Mesenchymal stem cell (in vitro differentiated cells and primary cell): Measurements from ENCODE around the gene XPR1.
"Not testable (repeated sequence)": the region's sequence is repeated elsewhere in the genome, so short reads cannot be mapped to it uniquely, and the experiment has no call there.

ENCODE experiments used
- DNase-seq: peaks from one replicate; pipeline ENCODE4 v3.0.0-alpha.2; 2013
- H2AFZ ChIP-seq: one replicate; pipeline ENCODE4 v1.6.1; 2013; ENCODE audit warnings: low read depth, mild to moderate bottlenecking, control low read depth, inconsistent platforms, low read length, moderate library complexity
- H2AK5ac ChIP-seq: 2 replicates; pipeline ENCODE4 v1.6.1; 2013; ENCODE audit warnings: low read length, moderate library complexity, mild to moderate bottlenecking, inconsistent platforms; ENCODE audit not compliant: severe bottlenecking
- H2BK120ac ChIP-seq: one replicate; pipeline ENCODE4 v1.6.1; 2013; ENCODE audit warnings: low read depth, mild to moderate bottlenecking, inconsistent platforms, low read length, moderate library complexity
- H2BK12ac ChIP-seq, 2 experiments: one replicate each; pipeline ENCODE4 v1.6.1; 2013; ENCODE audit warnings: inconsistent platforms in 2 of 2, low read length in 2 of 2, mild to moderate bottlenecking in 2 of 2, moderate library complexity in 2 of 2, control low read depth in 1 of 2
- H2BK15ac ChIP-seq: one replicate; pipeline ENCODE4 v1.6.1; 2013; ENCODE audit warnings: mild to moderate bottlenecking, low read depth, inconsistent platforms; ENCODE audit not compliant: poor library complexity, severe bottlenecking
- H2BK5ac ChIP-seq: 2 replicates; pipeline ENCODE4 v1.6.1; 2013; ENCODE audit warnings: low read depth, mild to moderate bottlenecking, low read length, control low read depth, inconsistent platforms; ENCODE audit not compliant: poor library complexity, severe bottlenecking
- H3K14ac ChIP-seq, 2 experiments: one replicate each; pipeline ENCODE4 v1.6.1; 2013; ENCODE audit warnings: inconsistent platforms in 2 of 2, low read length in 2 of 2, control low read depth in 1 of 2, mild to moderate bottlenecking in 1 of 2, moderate library complexity in 1 of 2
- H3K18ac ChIP-seq, 2 experiments: one replicate each; pipeline ENCODE4 v1.6.1; 2013; ENCODE audit warnings: inconsistent platforms in 2 of 2, low read length in 2 of 2, control low read depth in 1 of 2, low read depth in 1 of 2, mild to moderate bottlenecking in 1 of 2
- H3K23ac ChIP-seq, 2 experiments: one replicate each; pipeline ENCODE4 v1.6.1; 2013; ENCODE audit warnings: inconsistent platforms in 2 of 2, low read length in 2 of 2, mild to moderate bottlenecking in 2 of 2, moderate library complexity in 2 of 2, control low read depth in 1 of 2
- H3K27ac ChIP-seq: 2 replicates; pipeline ENCODE4 v1.5.1; 2013; ENCODE audit warnings: mild to moderate bottlenecking, moderate library complexity, low read length, control low read depth, inconsistent platforms; ENCODE audit not compliant: poor library complexity, severe bottlenecking
- H3K27me3 ChIP-seq, 2 experiments: 2 replicates each; pipeline versions ENCODE4 v1.6.1 to v1.7.0; 2013; ENCODE audit warnings: low read length in 2 of 2, mild to moderate bottlenecking in 2 of 2, moderate library complexity in 2 of 2, control low read depth in 1 of 2, inconsistent platforms in 1 of 2; ENCODE audit not compliant: control insufficient read depth in 1 of 2, insufficient read depth in 1 of 2
- H3K36me3 ChIP-seq, 2 experiments: 2 replicates each; pipeline versions ENCODE4 v1.6.1 to v1.7.0; 2013; ENCODE audit warnings: low read length in 2 of 2, control low read depth in 1 of 2, inconsistent platforms in 1 of 2, low read depth in 1 of 2, mild to moderate bottlenecking in 1 of 2; ENCODE audit not compliant: insufficient read depth in 2 of 2, control insufficient read depth in 1 of 2
- H3K4ac ChIP-seq, 2 experiments: one replicate each; pipeline ENCODE4 v1.6.1; 2013; ENCODE audit warnings: inconsistent platforms in 2 of 2, low read length in 2 of 2, mild to moderate bottlenecking in 2 of 2, moderate library complexity in 2 of 2, control low read depth in 1 of 2, low read depth in 1 of 2
- H3K4me1 ChIP-seq: 2 replicates; pipeline ENCODE4 v1.6.1; 2013; ENCODE audit warnings: low read depth, low read length, control low read depth; ENCODE audit not compliant: control insufficient read depth, insufficient read depth
- H3K4me2 ChIP-seq: 2 replicates; pipeline ENCODE4 v1.6.1; 2013; ENCODE audit warnings: low read length, mild to moderate bottlenecking, inconsistent platforms; ENCODE audit not compliant: poor library complexity, severe bottlenecking
- H3K4me3 ChIP-seq, 2 experiments: 2 replicates each; pipeline versions ENCODE4 v1.5.1 to v1.7.0; 2013; ENCODE audit warnings: low read length in 2 of 2, mild to moderate bottlenecking in 2 of 2, control low read depth in 1 of 2, low read depth in 1 of 2; ENCODE audit not compliant: insufficient read depth in 1 of 2
- H3K79me1 ChIP-seq: replicated peaks from 2 replicates; pipeline ENCODE4 v1.6.1; 2013; ENCODE audit warnings: mild to moderate bottlenecking, control low read depth, low read length, inconsistent platforms; ENCODE audit not compliant: poor library complexity, severe bottlenecking
- H3K9ac ChIP-seq: 2 replicates; pipeline ENCODE4 v1.7.0; 2013; ENCODE audit warnings: mild to moderate bottlenecking, low read length, moderate library complexity
- H3K9me3 ChIP-seq: 2 replicates; pipeline ENCODE4 v1.7.0; 2013; ENCODE audit warnings: mild to moderate bottlenecking, low read length; ENCODE audit not compliant: control insufficient read depth
- H4K8ac ChIP-seq: one replicate; pipeline ENCODE4 v1.6.1; 2013; ENCODE audit warnings: inconsistent platforms, mild to moderate bottlenecking, low read length, moderate library complexity
- H4K91ac ChIP-seq: one replicate; pipeline ENCODE4 v1.6.1; 2013; ENCODE audit warnings: mild to moderate bottlenecking, low read length, inconsistent platforms
- WGBS: methylation state at CpG from one replicate; pipeline ENCODE4 v1.1.7; 2013; ENCODE audit warnings: mixed read lengths; 5-methylcytosine and 5-hydroxymethylcytosine counted together

XPR1 gene

GRCh38 chr1:180854001-180854400, 222.2 kb downstream of the XPR1 start:
- no peaks in the 10 kb centered on the region for H3K27me3 ChIP-seq
- no peak overlapping the region for H2BK15ac ChIP-seq
- H3K79me1 ChIP-seq = no peaks in the 10 kb centered on the region
- DNase-seq = no peak
- H3K18ac ChIP-seq = no peak overlapping the region
- H4K8ac ChIP-seq = no peak overlapping the region
- no peak overlapping the region for H3K4me2 ChIP-seq
- no peaks in the 10 kb centered on the region for H3K9me3 ChIP-seq
- no peak overlapping the region for H2BK120ac ChIP-seq
- H3K27ac ChIP-seq = no peak overlapping the region
- no peak overlapping the region for H2BK12ac ChIP-seq
- no peak overlapping the region for H3K23ac ChIP-seq
- H3K36me3 ChIP-seq = no peaks in the 10 kb centered on the region
- H3K4me3 ChIP-seq = no peak overlapping the region
- no peak overlapping the region for H2AK5ac ChIP-seq
- H2BK5ac ChIP-seq = no peak overlapping the region
- no peak overlapping the region for H3K4ac ChIP-seq
- no peaks in the 10 kb centered on the region for H3K4me1 ChIP-seq
- H3K14ac ChIP-seq = no peak overlapping the region
- H3K9ac ChIP-seq = no peak overlapping the region
- 97% methylated on average over 1 of the region's 2 CpGs for WGBS
- H4K91ac ChIP-seq = no peak overlapping the region
- H2AFZ ChIP-seq = no peak overlapping the region

DNA sequence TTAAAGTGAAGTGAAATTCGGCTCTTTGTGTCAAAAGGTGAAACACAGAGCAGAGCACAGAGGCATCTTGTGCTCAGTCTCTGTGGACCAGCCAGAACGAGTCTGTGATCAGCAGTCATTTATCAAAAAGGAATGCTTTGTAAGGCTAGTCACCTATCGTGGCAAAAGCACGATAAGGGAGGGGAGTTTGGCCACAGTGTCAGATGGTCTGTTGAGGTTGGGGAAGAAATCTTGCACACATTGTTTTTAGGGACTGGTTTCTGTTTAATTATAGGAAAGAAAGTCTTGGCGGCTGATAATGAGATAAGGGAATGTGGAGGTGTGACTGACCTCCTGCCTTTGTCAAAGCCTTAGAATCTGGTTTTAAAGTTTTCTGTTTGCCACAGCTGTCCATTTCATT, 222.6 kb downstream of the XPR1 start:
- Histone ChIP-seq H3K4me2 (no peak overlapping the region), H4K91ac (no peak overlapping the region), H2BK120ac (no peak overlapping the region), H2AFZ (no peak overlapping the region), H3K36me3 (no peaks in the 10 kb centered on the region), H3K4me1 (no peaks in the 10 kb centered on the region), H3K14ac (no peak overlapping the region), H3K4me3 (no peak overlapping the region), H3K27me3 (no peaks in the 10 kb centered on the region), H2AK5ac (no peak overlapping the region), H2BK15ac (no peak overlapping the region), H3K23ac (no peak overlapping the region), H3K79me1 (no peaks in the 10 kb centered on the region), H3K9ac (no peak overlapping the region), H3K27ac (no peak overlapping the region), H2BK5ac (no peak overlapping the region), H4K8ac (no peak overlapping the region), H3K18ac (no peak overlapping the region), H3K4ac (no peak overlapping the region), H3K9me3 (no peaks in the 10 kb centered on the region), H2BK12ac (no peak overlapping the region)
- 54% methylated on average over 5 of the region's 5 CpGs for WGBS
- DNase-seq = no peak

- not testable (repeated sequence) for H4K91ac ChIP-seq, H2BK12ac ChIP-seq, H3K4me1 ChIP-seq, H2BK120ac ChIP-seq, H3K79me1 ChIP-seq, H3K4me2 ChIP-seq, H3K23ac ChIP-seq, H3K9ac ChIP-seq, H2AK5ac ChIP-seq, H3K27ac ChIP-seq, H3K36me3 ChIP-seq, H2BK15ac ChIP-seq, H2BK5ac ChIP-seq, DNase-seq, H3K14ac ChIP-seq, H4K8ac ChIP-seq, H2AFZ ChIP-seq, H3K9me3 ChIP-seq, H3K18ac ChIP-seq, H3K4ac ChIP-seq, H3K27me3 ChIP-seq, H3K4me3 ChIP-seq
- 89% methylated on average over 6 of the region's 7 CpGs for WGBS
These were observed 226.3 kb downstream of the XPR1 start for GRCh38 chr1:180857947-180858725.

GRCh38 chr1:180859306-180859705, 227.5 kb downstream of the XPR1 start:
- no peak for DNase-seq
- Histone ChIP-seq H2BK12ac (no peak overlapping the region), H3K4me2 (no peak overlapping the region), H4K8ac (no peak overlapping the region), H3K9me3 (no peaks in the 10 kb centered on the region), H3K79me1 (no peaks in the 10 kb centered on the region), H3K4me3 (no peak overlapping the region), H2BK15ac (no peak overlapping the region), H2AK5ac (no peak overlapping the region), H3K36me3 (peaks cover 0 to 8% of the 10 kb centered on the region in 2 experiments), H4K91ac (no peak overlapping the region), H2BK5ac (no peak overlapping the region), H3K18ac (no peak overlapping the region), H2BK120ac (no peak overlapping the region), H3K14ac (no peak overlapping the region), H3K4me1 (no peaks in the 10 kb centered on the region), H3K27ac (no peak overlapping the region), H3K4ac (no peak overlapping the region), H3K9ac (no peak overlapping the region), H3K23ac (no peak overlapping the region), H3K27me3 (no peaks in the 10 kb centered on the region), H2AFZ (no peak overlapping the region)
- whole genome bisulfite sequencing = 100% methylated on average over 1 of the region's 1 CpG
